Keratinocyte (primary cell): Measurements from ENCODE around the gene FOS.

ENCODE experiments used
- EZH2 ChIP-seq: IDR thresholded peaks from one replicate; pipeline ENCODE4 v1.6.1; 2012; ENCODE audit warnings: inconsistent platforms, mild to moderate bottlenecking, low read length, moderate library complexity
- TF ChIP-seq, protein P1 (sequence below), 3 experiments: IDR thresholded peaks in 1 of 3; conservative IDR thresholded peaks in 1 of 3; optimal IDR thresholded peaks in 1 of 3; 2 replicates in 2 of 3; 3 replicates in 1 of 3; pipeline versions ENCODE3 to v1.5.1; 2011; ENCODE audit warnings: low read length in 3 of 3, mild to moderate bottlenecking in 3 of 3, moderate library complexity in 2 of 3, control low read depth in 1 of 3, inconsistent platforms in 1 of 3; ENCODE audit not compliant: insufficient read depth in 2 of 3; ENCODE audit errors: extremely low read depth in 1 of 3

DNA sequence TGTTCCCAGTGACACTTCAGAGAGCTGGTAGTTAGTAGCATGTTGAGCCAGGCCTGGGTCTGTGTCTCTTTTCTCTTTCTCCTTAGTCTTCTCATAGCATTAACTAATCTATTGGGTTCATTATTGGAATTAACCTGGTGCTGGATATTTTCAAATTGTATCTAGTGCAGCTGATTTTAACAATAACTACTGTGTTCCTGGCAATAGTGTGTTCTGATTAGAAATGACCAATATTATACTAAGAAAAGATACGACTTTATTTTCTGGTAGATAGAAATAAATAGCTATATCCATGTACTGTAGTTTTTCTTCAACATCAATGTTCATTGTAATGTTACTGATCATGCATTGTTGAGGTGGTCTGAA is 3.0 kb downstream of the FOS start:
- TF ChIP-seq EZH2: no peak
- TF ChIP-seq, protein P1, sequence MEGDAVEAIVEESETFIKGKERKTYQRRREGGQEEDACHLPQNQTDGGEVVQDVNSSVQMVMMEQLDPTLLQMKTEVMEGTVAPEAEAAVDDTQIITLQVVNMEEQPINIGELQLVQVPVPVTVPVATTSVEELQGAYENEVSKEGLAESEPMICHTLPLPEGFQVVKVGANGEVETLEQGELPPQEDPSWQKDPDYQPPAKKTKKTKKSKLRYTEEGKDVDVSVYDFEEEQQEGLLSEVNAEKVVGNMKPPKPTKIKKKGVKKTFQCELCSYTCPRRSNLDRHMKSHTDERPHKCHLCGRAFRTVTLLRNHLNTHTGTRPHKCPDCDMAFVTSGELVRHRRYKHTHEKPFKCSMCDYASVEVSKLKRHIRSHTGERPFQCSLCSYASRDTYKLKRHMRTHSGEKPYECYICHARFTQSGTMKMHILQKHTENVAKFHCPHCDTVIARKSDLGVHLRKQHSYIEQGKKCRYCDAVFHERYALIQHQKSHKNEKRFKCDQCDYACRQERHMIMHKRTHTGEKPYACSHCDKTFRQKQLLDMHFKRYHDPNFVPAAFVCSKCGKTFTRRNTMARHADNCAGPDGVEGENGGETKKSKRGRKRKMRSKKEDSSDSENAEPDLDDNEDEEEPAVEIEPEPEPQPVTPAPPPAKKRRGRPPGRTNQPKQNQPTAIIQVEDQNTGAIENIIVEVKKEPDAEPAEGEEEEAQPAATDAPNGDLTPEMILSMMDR (optimal IDR thresholded peaks at IDR 0.05 in 1 of 3, IDR thresholded peaks at IDR 0.05 in 1 of 3, conservative IDR thresholded peaks at IDR 0.05 in 1 of 3; ENCODE audit: extremely low read depth in 1 of 3, insufficient read depth in 2 of 3, low read length in 3 of 3): no peak
